HFFc6 (cell line): ENCODE data around the gene COPS9. TPM values are rescaled to one million over a fixed set of nuclear protein-coding genes. Genes with fewer than 3 reads are reported as not detected.

ENCODE experiments used
- DNase-seq: peaks from one replicate; pipeline ENCODE4 v3.0.0-alpha.2; 2018
- H3K27ac Mint-ChIP-seq: 2 replicates; pipeline ENCODE4 v1.8.0; 2020; ENCODE audit warnings: mild to moderate bottlenecking, mixed read lengths
- H3K27me3 Mint-ChIP-seq: 2 replicates; pipeline ENCODE4 v1.8.0; 2021; ENCODE audit warnings: mild to moderate bottlenecking, moderate library complexity, mixed read lengths; ENCODE audit not compliant: insufficient read depth
- H3K36me3 Mint-ChIP-seq: 2 replicates; pipeline ENCODE4 v1.8.0; 2021; ENCODE audit warnings: low read depth, mixed read lengths
- H3K4me1 Mint-ChIP-seq: 2 replicates; pipeline ENCODE4 v1.8.0; 2020; ENCODE audit warnings: low read depth, mixed read lengths
- H3K4me3 Mint-ChIP-seq: 2 replicates; pipeline ENCODE4 v1.8.0; 2020; ENCODE audit warnings: mild to moderate bottlenecking, moderate library complexity, mixed read lengths
- H3K9me3 Mint-ChIP-seq: 2 replicates; pipeline ENCODE4 v1.8.0; 2020; ENCODE audit warnings: mild to moderate bottlenecking, mixed read lengths
- CTCF ChIP-seq: fragments of 200-600 bp; sonication (generic); IDR thresholded peaks from 2 replicates; pipeline ENCODE4 v1.5.0; 2021; ENCODE audit warnings: antibody characterized with exemption, mild to moderate bottlenecking
- total RNA-seq, 6 experiments: library from RNA; stranded (reverse); fragmentation: NEBNext Ultra II Directional; extraction: Animal tissue kit (Norgen Biotek cat#: 25700); gene quantifications; 2 replicates in 1 of 6; 3 replicates in 5 of 6; pipeline ENCODE4 v1.2.3, GENCODE V29; 2021

Gene COPS9
- total RNA-seq, 6 experiments from 2014 or later: 147 to 239 (median 211) TPM

- no peak for DNase-seq
- H3K9me3 Mint-ChIP-seq: no peaks in the 10 kb centered on the region; the same call in 1 of the 2 replicates
- no peak for TF ChIP-seq CTCF
- peaks cover 24% of the 10 kb centered on the region for H3K27me3 Mint-ChIP-seq
- H3K27ac Mint-ChIP-seq: no peak overlapping the region
- H3K4me1 Mint-ChIP-seq: no peaks in the 10 kb centered on the region
- H3K36me3 Mint-ChIP-seq: no peaks in the 10 kb centered on the region
- no peak overlapping the region for H3K4me3 Mint-ChIP-seq
Observed at GRCh38 chr2:240162032-240162431, 25.9 kb upstream of the COPS9 start.

GRCh38 chr2:240161087-240161750 lies 25.1 kb upstream of the COPS9 start:
- no peak for TF ChIP-seq CTCF
- Mint-ChIP-seq H3K27me3 (peaks cover 19% of the 10 kb centered on the region), H3K4me1 (no peaks in the 10 kb centered on the region), H3K36me3 (no peaks in the 10 kb centered on the region), H3K27ac (no peak overlapping the region), H3K4me3 (no peak overlapping the region), H3K9me3 (no peaks in the 10 kb centered on the region; the same call in 1 of the 2 replicates)
- DNase-seq: no peak

GRCh38 chr2:240160291-240161086 lies 24.4 kb upstream of the COPS9 start:
- Mint-ChIP-seq H3K4me1 (no peaks in the 10 kb centered on the region), H3K9me3 (no peaks in the 10 kb centered on the region; the same call in 1 of the 2 replicates)

GRCh38 chr2:240159251-240159839 lies 23.2 kb upstream of the COPS9 start:
- TF ChIP-seq CTCF: no peak
- H3K27me3 Mint-ChIP-seq: peaks cover 10% of the 10 kb centered on the region
- H3K4me3 Mint-ChIP-seq: no peak overlapping the region
- no peaks in the 10 kb centered on the region; the same call in 1 of the 2 replicates for H3K9me3 Mint-ChIP-seq
- no peaks in the 10 kb centered on the region for H3K4me1 Mint-ChIP-seq
- no peak overlapping the region for H3K27ac Mint-ChIP-seq
- H3K36me3 Mint-ChIP-seq: no peaks in the 10 kb centered on the region
- no peak for DNase-seq

More at GRCh38 chr2:240160291-240161086, 24.4 kb upstream of the COPS9 start:
- Mint-ChIP-seq H3K27ac (no peak overlapping the region), H3K27me3 (peaks cover 14% of the 10 kb centered on the region), H3K4me3 (no peak overlapping the region), H3K36me3 (no peaks in the 10 kb centered on the region)
- no peak for TF ChIP-seq CTCF
- DNase-seq: no peak

- no peak for DNase-seq
- no peaks in the 10 kb centered on the region for H3K36me3 Mint-ChIP-seq
- peaks cover 21% of the 10 kb centered on the region for H3K27me3 Mint-ChIP-seq
Observed at GRCh38 chr2:240157147-240157470, 21.0 kb upstream of the COPS9 start.

More at GRCh38 chr2:240157147-240157470, 21.0 kb upstream of the COPS9 start:
- Mint-ChIP-seq H3K27ac (no peak overlapping the region), H3K4me3 (no peak overlapping the region), H3K4me1 (no peaks in the 10 kb centered on the region), H3K9me3 (peaks cover 5% of the 10 kb centered on the region; the same call in 1 of the 2 replicates)
- no peak for TF ChIP-seq CTCF
